HG02623 (cell line): ENCODE measurements around the gene HCAR3.
"Not testable (repeated sequence)": the region's sequence is repeated elsewhere in the genome, so short reads cannot be mapped to it uniquely, and the experiment has no call there.

Experiments
- ATAC-seq: cut with Tn5 transposase; IDR thresholded peaks from one replicate; pipeline ENCODE4 v1.9.1; 2021; ENCODE audit warnings: moderate library complexity; ENCODE audit not compliant: unreplicated experiment

The HCAR3 gene

GRCh38 chr12:122724641-122725243, 8.1 kb upstream of the HCAR3 start:
- no peak for ATAC-seq

- ATAC-seq: no peak
Measured at GRCh38 chr12:122722387-122722786, 5.8 kb upstream of the HCAR3 start.

DNA sequence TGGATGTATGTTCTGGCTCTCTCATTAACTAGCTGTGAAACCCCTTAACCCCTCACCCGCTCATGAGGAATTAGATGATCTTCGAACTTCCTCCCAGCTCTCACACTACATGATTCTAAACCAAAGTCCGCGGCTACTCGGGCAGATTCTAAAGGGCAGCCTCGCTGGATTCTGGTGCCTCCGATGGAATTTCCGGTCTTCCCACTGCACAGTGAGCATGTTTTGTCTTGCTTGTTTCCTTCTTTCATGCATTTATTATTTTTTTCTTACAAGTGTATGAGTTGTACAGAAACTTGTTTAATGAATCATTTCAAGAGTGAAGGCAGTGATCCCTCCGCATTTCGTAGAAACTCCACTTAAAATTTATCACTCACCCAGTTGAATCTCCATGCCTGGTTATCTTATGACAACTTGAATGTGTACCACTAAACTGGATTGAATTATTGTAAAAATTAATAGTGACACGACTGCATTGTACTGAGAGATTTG, 4.5 kb upstream of the HCAR3 start:
- no peak for ATAC-seq

- not testable (repeated sequence) for ATAC-seq
Measured at GRCh38 chr12:122715211-122715610, 1.4 kb downstream of the HCAR3 start.

- not testable (repeated sequence) for ATAC-seq
Measured at GRCh38 chr12:122713491-122714188, 3.0 kb downstream of the HCAR3 start.

DNA sequence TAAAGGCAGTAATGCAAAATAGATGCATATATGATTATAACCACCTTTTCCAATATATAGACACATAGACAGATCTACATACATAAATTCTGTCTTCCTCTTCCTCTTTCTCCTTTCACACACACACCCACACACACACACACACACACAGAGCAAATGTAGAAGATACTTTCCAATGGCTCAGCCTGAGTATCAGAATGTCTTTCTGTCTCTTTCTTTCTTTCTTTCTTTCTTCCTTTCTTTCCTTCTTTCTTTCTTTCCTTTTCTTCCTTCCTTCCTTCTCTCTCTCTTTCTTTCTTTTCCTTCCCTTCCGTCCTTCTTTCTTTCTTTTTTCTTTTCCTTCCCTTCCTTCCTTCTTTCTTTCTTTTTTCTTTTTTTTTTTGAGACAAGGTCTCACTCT, 5.3 kb downstream of the HCAR3 start:
- not testable (repeated sequence) for ATAC-seq

- ATAC-seq: not testable (repeated sequence)
Measured at GRCh38 chr12:122710341-122710740, 6.3 kb downstream of the HCAR3 start.

GRCh38 chr12:122709287-122709686, 7.3 kb downstream of the HCAR3 start:
- not testable (repeated sequence) for ATAC-seq

- not testable (repeated sequence) for ATAC-seq
Measured at GRCh38 chr12:122703841-122704240, 12.8 kb downstream of the HCAR3 start.

DNA sequence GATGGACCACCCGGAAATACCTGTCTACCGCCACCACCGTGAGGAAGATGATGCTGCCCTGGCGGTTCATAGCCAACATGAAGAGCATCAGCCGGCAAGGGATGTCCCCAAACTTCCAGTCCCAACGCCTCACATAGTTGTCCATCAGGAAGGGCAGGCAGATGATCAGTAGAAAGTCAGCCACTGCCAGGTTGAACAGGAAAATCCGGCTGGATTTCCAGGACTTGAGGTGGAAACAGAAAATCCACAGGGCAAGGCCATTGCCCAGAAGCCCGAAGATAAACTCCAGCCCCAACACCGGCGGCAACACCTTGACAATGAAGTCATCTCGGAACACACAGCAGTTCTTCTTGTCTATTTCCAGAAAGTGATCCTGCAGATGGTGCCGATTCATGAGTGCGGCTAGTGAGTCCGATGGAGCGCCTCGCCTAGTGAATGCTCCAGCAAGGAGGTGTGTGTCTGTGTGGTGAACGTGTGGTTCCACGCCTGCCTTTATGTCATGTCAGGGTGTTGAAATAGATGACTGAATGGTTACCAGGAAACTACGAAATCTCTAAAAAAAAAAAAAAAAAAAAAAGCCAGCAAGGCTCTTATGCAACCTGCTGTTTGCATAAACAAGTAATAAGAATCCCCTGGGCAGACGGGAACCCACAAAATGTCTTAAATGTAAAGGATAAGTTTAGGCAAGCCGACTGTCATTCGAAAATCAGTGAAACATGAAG, 13.6 kb downstream of the HCAR3 start, which contains the start of gene HCAR2:
Gene HCAR2, minus strand, starts transcription at position 468 of the 722 bp plus-strand sequence. Its CDS starts 74 bp downstream, at position 394.
- not testable (repeated sequence) for ATAC-seq

- ATAC-seq: not testable (repeated sequence)
Measured at GRCh38 chr12:122701481-122701880, 15.1 kb downstream of the HCAR3 start.

- ATAC-seq: not testable (repeated sequence)
Measured at GRCh38 chr12:122700038-122700710, 16.4 kb downstream of the HCAR3 start.

- not testable (repeated sequence) for ATAC-seq
Measured at GRCh38 chr12:122696922-122697321, 19.7 kb downstream of the HCAR3 start.

DNA sequence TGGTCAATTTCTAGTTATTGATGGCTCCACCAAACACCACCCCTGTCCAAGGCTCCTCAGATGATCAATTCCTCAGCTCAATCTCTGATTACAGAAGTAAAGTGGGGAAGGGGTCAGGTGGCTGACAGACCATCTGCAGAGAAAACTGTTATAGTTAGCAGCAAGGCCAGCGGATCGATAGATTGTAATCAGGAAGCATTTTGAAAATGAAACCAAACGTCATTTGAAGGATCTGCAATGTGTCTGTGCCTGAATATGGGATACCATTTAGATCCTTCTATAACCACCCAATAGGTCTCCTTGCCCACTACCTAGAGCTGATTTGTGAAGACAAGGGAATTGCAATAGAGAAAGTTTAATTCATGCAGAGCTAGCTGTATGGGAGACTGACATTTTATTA, 25.0 kb downstream of the HCAR3 start:
- no peak for ATAC-seq

GRCh38 chr12:122688291-122688690, 28.3 kb downstream of the HCAR3 start:
- no peak for ATAC-seq

DNA sequence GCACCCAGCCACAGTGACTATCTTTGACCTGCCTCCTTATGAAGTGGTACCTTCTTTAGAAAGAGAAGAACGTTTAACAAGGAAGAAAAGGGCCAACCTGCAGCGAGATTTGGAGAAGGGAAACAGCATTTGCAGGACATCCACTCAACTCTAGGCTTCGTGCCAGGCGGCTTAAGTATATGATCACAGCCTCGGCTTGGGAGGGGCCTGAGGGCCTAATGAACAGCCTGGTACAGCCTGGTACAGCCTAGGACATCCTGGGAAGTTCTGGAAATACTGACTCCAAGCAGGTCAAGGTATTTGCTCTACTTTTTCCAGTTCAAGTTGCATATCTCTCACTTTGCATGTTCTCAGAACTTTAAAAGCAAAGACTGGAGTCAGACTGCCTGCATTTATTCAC, 29.5 kb downstream of the HCAR3 start:
- no peak for ATAC-seq

DNA sequence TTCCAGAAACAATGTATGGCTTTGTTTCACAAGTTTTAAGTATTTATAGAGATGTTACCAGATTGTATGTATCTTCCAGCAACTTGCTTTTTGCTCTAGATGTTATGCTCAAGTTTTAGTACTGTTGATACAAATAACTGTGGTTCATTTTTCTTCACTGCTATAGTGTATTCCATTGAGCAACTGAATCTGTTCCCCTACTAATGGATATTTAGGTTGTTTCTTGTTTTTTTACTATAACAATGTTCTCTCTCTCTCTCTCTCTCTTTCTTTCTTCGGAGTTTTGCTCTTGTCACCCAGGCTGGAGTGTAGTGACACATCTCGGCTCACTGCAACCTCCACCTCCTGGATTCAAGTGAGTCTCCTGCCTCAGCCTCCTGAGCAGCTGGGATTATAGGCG, 30.1 kb downstream of the HCAR3 start:
- no peak for ATAC-seq

DNA sequence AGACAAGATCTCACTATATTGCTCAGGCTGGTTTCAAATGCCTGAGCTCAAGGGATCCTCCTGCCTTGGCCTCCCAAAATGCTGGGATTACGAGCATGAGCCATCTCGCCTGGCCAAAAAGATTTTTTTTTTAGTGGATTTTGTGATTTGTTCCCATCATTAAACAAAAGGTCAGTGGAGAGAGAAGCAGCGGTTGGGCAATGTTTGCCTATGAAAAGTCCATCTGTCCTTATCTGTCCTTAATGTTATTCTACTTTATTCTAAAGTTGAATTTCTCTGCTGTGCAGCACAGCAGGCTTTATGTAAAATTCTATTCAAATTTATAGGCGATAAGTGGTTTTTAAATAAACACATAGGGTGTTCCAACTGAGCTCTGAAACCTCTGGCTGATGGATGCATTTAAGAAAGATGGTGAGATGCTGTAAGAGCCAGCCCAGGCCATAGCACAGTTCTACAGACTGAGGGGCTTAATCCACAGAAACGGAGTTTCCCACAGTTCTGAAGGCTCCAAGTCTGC, 32.3 kb downstream of the HCAR3 start:
- no peak for ATAC-seq

GRCh38 chr12:122681814-122682213, 34.8 kb downstream of the HCAR3 start:
- no peak for ATAC-seq

- not testable (repeated sequence) for ATAC-seq
Measured at GRCh38 chr12:122680989-122681388, 35.6 kb downstream of the HCAR3 start.

DNA sequence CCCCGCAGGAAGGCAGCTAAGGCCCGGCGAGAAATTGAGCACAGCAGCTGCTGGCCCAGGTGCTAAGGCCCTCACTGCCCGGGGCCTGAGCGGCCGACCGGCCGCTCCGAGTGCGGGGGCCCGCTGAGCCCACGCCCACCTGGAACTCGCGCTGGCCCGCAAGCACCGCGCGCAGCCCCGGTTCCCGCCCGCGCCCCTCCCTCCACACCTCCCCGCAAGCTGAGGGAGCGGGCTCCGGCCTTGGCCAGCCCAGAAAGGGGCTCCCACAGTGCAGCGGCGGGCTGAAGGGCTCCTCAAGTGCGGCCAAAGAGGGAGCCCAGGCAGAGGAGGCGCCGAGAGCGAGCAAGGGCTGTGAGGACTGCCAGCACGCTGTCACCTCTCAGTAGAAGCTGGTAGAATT, 39.8 kb downstream of the HCAR3 start:
- ATAC-seq: not testable (repeated sequence)
